GM18508 (cell line): ENCODE data around the gene IDS.
"Not testable (repeated sequence)": the region's sequence is repeated elsewhere in the genome, so short reads cannot be mapped to it uniquely, and the experiment has no call there.

Experiments
- ATAC-seq: cut with Tn5 transposase; IDR thresholded peaks from one replicate; pipeline ENCODE4 v1.9.1; 2021; ENCODE audit warnings: moderate number of reproducible peaks; ENCODE audit not compliant: insufficient read depth, unreplicated experiment

IDS gene

GRCh38 chrX:149504915-149505651 lies at the start of gene IDS:
TSS of gene IDS (minus strand) at chrX:149505306. CDS start at chrX:149505137, 169 bp downstream.
- ATAC-seq = peak; percentile 40

- ATAC-seq = not testable (repeated sequence)
Measured at GRCh38 chrX:149551939-149552248, 46.8 kb upstream of the IDS start.

DNA sequence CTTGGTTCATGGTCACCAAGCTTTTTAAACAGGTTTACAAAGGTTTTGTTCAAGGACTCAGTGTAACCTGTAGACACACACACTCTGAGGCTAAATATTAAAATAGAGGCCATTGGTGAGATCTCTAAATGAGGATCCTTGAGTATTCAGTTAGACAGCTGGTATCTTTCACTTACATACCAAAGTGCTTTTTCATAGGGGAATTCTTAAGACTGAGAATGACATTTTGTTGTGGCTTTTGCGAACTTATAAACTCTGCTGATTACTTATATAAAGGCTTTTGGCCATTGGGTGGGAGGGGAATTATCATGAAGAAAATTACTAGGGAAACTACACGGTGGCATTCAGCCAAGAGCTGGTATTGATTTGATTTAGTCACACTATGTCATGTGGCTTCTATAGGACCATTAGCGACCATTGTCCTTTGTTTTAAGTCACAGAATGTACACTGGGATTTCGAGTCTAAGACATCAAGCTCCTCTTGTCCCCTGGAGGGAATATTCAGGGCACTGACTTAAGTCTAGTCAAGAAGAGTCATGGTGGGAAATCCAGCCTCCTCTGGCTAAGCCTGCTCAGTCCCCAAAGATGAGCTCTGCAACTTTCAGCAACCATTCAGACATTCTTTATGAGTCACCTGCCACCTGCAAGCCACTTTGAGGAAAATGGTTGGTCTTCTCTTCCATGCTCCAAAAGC lies 46.3 kb upstream of the IDS start:
- ATAC-seq = not testable (repeated sequence)

DNA sequence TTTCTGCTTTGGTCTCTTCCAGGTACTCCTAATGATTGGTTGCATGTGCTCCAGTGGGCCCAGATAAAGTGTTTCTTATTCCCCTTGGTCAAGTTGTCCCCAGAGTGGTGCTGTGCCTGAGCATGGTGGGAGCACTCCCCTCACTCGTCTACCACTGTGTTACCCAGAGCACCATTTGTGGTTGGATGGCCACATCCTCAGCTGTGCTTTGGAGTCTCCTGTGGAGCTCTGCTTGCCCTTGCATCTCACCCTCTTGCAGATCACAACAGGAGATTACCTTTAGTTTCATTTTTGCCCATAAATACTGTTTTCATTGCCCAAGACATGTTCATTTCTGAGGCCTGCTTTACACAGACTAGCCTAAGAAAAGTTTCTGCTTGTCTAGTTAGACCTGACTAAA lies 45.3 kb upstream of the IDS start:
- ATAC-seq = not testable (repeated sequence)

GRCh38 chrX:149549701-149550100 lies 44.6 kb upstream of the IDS start, which contains the start of gene HSFX3:
TSS of gene HSFX3 (minus strand) at chrX:149549924. CDS start at chrX:149549852, 72 bp downstream.
- not testable (repeated sequence) for ATAC-seq

DNA sequence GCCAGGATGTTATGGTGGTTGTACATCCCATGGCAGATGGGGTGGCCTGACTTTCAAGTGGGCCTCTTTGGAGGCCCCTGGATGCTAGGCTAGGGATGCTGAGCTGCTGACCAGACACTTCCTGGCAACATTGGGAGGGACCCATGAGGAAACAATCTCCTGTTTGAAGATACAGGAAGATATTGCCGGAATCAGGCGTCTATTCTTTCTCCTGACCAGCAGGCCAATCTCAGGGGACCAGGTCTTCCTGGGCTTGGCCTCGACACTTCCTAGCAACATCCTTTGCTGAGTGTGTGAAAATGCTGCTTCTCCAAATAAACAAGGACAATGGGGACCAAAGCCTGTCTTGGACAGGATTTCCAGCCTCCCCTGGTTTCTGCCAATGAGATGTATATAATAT lies 42.7 kb upstream of the IDS start:
- not testable (repeated sequence) for ATAC-seq

DNA sequence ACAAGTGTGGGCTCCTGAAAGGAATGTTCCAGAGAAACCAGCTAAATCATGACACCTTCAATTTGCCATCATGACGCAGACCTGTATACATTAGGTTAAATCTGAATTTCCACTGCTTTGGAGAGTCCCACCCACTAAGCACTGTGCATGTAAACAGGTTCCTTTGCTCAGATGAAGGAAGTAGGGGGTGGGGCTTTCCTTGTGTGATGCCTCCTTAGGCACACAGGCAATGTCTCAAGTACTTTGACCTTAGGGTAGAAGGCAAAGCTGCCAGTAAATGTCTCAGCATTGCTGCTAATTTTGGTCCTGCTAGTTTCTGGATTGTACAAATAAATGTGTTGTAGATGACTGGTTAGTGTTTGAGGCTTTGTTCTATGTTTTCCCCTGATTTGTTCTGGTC lies 41.9 kb upstream of the IDS start:
- not testable (repeated sequence) for ATAC-seq

DNA sequence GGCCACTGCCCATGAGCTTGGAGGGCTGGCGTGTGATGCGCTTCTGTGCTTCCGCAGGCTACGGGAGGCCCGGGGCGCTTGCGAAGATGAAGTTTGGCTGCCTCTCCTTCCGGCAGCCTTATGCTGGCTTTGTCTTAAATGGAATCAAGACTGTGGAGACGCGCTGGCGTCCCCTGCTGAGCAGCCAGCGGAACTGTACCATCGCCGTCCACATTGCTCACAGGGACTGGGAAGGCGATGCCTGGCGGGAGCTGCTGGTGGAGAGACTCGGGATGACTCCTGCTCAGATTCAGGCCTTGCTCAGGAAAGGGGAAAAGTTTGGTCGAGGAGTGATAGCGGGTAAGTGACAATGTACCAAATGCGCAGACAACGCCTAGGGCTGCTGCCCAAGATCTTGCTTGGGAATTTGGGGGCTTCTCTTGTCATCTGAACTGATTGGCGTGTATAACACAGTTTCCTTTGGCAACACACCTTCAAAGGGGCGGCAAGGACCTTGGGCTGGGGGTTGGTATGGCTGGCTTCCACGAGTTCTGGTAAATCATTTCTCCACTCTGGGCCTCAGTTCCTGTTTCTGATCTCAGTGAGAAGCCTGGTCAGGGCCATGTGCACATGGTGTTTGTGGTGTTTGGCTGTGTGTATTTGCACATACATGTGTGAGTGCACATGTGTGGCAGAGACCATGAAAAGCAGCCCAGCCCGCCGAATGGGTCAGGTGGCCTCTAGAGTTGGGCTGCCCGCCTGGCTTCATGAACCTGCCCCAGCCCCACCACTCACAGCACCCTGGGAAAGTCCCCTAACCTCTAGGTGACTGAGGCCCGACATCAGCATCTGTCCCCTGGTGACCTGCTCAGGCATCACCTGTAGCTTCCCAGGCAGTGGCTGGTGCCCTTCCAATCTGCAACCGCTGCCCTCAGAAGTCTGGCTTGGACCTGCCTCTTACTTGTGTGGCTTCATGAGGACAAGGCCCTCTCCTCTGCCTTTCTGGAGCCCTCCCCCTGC lies 40.7 kb upstream of the IDS start:
- ATAC-seq = not testable (repeated sequence)

- ATAC-seq = no peak
Measured at GRCh38 chrX:149541521-149542047, 36.5 kb upstream of the IDS start.

- ATAC-seq = peak; percentile 77
Measured at GRCh38 chrX:149540621-149541520, 35.8 kb upstream of the IDS start, which contains the start of gene EOLA1. TSS of gene EOLA1 (plus strand) at chrX:149541012. CDS start at chrX:149545631, 4,619 bp downstream.

DNA sequence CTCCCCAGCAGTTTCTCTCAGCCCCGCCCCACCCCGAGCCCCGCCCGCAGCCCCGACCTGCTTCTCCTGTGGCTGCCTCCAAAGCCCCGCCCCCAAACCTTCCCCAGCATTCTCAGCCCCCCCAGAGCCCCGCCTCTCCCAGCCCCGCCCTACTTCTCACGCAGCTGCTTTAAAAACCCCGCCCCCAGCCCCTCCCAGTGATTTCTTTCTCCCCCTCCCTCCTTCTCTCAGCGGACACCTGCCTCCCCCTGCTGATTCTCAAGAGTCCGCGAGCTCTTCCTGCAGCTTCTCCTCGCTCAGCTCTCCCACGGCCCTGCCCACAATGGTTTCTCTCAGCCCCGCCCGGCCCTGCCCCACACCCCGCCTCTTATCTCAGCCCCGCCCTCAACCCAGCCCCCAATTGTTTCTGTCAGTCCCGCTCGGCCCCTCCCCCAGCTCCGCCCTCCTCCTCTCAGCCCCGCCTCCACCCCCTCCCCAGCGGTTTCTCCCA lies 35.1 kb upstream of the IDS start:
- no peak for ATAC-seq

DNA sequence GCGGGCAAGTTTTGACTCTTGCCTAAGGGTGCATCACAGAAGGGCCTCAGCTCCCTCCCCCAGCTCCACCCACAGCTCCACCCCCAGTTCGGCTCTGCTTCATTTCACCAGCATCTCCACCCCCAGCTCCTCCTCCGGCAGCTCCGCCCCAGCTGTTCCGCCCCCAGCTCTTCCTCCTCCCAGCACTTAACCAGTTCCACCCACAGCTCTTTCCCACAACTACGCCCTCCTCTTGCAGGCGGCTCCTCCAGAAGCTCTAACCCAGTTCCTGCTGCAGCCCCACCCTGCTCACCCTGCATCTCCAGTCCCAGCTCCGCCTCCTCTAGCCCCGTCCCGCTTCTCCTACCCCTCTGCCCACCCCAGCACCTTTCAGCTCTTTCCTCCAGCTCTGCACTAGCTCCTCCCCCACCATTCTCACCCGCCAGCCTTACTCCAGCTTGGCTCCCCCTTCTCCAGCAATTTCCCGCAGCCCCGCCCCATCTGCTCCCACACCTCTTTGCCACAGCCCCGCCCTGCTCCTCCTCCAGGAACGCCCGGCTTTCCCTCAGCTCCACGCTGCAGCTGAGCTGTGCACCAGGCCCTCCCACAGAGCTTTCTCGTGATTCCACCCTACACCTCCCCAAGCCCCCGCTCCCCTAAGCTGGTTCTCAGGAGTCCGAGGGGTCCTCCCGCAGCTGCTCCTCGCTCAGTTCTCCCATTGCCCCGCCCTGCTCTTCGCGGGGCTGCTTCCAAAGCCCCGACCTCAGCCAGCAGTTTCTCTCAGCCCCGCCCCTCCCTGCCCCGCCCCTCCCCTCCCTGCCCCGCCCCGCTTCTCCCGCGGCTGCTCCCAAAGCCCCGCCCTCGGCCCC lies 34.4 kb upstream of the IDS start:
- no peak for ATAC-seq

DNA sequence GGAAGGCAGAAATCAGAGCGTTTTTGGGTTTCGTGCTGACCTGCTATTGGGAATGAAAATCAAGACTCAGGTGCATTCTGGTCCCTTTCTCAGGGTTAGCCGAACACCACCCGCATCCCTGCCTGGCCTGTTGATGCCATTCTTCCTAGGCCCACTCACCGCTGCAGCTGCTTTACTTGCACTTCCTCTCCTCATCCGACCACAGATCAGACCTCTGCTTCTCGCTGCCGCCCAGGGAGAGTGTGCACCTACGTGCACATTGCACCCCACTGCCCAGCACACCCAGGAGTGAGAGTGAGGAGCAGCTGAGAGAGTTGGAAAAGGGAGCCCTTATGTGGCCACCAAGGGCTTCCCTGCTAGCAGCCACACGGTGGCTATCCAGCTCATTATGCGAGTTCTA lies 32.4 kb upstream of the IDS start:
- not testable (repeated sequence) for ATAC-seq

GRCh38 chrX:149534926-149535602 lies 30.0 kb upstream of the IDS start:
- ATAC-seq = not testable (repeated sequence)

DNA sequence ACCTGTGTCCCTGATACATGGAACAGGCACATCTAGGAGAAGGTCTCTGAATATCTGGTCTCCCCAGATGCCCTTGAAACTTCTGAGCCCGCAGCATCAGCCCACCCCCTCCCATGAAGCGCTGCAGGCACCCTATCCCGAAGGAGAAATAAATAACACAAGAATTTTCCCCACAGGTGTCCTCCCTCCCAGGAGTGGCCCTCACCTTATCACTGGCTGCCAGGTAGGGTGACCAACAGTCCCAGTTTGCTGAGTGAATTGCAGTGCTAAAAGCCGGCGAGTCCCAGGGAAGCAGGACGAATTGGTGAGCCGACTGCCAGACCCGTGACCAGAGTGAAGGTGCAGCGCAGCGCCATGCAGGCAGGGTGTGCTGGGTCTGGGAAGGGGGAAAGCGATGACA lies 28.9 kb upstream of the IDS start:
- ATAC-seq = not testable (repeated sequence)

- ATAC-seq = not testable (repeated sequence)
Measured at GRCh38 chrX:149532868-149533267, 27.8 kb upstream of the IDS start.

DNA sequence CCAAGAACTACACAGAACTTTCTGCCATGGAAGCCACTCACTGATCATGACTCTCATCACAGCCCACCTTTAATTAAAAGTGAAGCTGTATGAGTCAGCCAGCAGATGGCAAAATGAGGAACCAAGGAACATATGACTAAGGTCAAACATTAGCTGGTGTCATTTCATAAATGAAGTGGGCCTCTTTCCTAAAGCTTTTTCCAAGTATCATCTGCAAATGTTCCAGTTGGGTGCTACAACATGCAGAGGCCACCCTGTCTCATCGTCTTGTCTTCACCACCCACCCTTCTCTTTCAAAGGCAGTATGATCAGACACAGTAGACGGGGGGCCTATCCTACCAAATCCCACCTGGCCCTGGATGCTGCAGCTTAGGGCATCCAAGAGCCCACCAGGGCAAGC lies 26.5 kb upstream of the IDS start:
- ATAC-seq = peak; percentile 65

DNA sequence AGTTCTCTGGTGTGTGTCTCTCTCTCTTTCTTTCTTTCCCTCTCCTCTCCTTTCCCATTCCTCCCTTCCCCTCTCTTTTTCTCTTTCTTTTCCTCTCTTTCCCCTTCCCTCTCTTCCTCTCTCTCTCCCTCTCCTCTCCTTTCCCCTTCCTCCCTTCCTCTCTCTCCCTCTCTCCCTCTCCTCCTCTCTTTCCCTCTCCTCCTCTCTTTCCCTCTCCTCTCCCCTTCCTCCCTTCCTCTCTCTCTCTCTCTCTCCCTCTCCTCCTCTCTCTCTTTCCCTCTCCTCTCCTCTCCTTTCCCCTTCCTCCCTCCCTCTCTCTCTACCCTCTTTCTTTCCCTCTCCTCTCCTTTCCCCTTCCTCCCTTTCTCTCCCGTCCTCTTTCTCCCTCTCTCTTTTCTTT lies 23.3 kb upstream of the IDS start:
- no peak for ATAC-seq
